IPS-NIHi7 (cell line): Measurements from ENCODE around the gene H2AZ2.
"Not testable (repeated sequence)": the region's sequence is repeated elsewhere in the genome, so short reads cannot be mapped to it uniquely, and the experiment has no call there.

ENCODE experiments used
- DNase-seq: peaks from one replicate; pipeline ENCODE4 v3.0.0; 2012; ENCODE audit warnings: mixed read lengths; ENCODE audit errors: extremely low spot score

H2AZ2 gene

DNA sequence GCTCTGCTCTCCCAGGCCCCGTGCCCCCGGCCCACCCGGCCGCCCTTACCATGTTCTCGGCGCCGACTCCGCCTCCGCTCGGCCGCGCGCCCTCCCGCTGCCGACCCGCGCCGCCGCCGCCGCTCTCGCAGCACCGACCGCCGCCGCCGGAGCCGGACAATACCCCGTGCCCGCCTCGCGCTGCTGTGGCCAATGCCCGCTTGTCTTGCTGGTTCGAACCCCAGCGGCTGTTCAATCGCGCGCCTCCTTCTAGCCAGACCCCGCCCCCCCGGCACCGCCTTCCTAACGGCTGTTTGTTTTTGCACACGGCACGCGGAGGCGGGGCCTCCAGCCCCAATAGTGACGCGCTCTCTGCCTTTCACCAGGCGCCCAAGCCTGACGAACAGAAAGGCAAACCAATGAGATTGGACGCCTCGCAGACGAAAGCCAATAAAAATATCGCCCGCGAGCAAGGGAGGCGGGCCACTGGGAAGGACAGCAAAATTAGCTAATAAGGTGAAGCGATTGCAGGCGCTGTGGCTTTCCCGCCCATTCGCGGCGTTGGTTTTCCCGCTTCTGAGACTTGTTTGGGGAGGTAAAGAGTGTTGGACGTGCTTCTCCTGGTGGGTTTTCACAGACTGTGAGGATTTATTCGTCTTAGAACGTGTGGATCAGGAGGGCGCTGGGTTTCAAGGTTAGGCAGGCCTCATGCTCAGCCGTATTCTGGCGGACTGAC is at the start of gene H2AZ2:
Gene H2AZ2 (minus strand): TSS at position 168 of the 715 bp plus-strand sequence. CDS start 116 bp downstream, at position 52.
- peak; percentile 97 for DNase-seq

DNA sequence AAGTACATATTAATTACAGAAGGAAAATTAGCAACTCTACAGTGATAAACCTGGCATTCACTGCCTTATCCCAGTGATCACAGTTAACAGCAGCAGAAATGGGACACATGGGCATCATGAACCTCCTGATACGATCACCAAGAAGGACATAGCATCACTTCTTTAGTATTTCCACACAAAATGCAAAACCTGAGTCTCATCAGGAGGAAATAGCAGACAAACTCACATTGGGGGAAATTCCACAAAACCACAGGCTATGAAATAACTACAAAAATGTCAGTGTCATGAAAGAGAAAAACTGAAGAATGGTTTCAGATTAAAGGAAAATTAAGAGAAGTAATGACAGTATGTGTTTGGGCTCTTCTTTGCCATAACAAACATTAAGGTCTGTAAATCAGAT is 49.4 kb upstream of the H2AZ2 start:
- DNase-seq = no peak

DNA sequence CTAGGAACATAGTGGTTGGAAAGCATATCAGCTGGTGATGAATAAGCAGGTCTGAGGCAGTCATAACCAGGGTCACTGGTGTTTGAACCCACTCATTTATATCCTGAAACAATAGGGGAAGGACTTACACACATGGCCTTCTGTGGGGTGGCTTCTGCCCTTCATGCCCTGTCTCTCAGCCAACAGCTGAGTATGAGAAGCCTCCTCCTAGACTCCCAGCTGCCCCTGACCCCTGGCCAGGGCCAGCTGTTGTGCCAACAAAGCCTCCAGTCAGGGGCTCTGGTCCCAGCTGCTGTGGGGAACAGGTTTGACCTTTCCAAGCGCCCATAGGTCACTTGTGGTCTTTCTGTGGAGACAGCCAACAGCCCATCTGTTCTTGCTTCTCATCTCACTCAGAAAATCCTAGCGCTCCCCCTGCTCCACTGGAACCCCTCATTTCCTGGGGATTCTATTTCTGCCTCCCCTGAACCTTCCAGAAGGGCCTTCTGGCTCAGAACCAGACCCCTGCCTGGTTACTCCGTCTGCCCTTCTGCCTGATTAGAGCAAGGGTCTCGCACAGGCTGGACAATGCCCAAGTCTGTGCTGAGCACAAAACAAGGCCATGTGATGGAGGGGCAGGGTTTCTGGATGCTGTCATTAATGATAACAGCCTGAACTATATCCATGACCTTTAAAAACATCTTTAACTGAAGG is 47.1 kb upstream of the H2AZ2 start:
- DNase-seq = no peak

DNA sequence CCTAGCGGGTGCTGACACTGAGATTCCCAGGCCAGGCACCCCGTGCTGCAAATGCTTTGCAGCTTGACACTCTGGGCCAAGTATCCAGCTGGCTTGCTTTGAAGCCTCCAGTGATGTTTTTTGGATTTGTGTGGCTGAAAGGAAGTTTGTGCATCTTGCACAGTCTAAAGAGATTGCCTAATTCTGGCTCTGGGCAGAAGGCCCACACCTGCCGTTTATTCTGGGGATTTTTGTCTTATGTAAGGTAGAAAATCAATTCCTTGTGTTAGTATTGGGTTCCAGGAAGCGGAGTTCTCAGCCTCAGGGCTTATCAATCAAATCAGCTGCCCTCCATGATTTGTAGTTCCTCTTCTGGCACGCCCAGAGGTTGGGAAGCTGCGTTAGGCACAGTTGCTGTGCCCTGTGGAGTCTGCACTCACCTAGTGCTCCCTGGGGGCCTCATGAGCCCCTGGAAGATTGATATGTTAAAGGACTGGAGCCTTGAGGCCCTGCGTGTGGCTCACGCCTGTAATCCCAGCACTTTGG is 45.9 kb upstream of the H2AZ2 start:
- DNase-seq = no peak

DNA sequence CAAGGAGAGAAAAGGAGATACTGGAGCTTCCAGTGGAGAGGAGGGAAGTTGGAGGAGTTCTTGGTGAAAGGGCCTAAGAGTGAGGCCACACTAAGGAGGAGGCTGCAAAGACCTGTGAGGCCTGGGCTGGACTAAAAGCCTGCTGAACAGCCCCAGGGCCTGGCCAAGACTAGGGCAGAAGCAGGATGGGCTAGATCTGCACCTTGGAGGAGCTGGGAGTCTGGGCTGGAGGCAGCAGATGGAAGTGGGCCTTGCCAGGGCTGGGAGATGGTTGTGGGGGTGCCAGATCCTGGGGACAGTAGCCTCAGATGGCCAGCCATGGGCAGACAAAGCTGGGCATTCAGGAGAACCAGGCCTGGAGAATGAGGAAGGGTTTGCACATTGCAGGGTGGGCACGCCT is 43.9 kb upstream of the H2AZ2 start:
- no peak for DNase-seq

DNA sequence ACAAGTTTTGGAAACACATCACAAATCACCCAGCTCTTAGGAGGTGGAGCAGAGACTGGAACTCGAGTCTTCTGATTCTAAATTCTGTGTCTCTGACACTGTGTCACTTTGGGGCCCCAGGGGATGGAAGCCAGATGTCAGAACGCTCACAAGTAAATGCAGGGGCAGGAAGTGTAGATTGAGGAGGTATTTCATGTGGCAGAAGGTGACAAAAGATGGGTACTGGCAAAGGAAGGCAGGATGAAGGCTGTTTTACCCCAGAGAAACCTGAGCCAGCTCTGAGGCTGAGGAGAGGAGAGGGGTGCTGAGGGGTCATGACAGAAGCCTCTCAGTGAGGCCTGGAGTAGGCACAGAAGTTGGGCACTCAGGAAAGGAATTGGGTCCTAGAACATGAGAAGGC is 43.5 kb upstream of the H2AZ2 start:
- DNase-seq = no peak

DNA sequence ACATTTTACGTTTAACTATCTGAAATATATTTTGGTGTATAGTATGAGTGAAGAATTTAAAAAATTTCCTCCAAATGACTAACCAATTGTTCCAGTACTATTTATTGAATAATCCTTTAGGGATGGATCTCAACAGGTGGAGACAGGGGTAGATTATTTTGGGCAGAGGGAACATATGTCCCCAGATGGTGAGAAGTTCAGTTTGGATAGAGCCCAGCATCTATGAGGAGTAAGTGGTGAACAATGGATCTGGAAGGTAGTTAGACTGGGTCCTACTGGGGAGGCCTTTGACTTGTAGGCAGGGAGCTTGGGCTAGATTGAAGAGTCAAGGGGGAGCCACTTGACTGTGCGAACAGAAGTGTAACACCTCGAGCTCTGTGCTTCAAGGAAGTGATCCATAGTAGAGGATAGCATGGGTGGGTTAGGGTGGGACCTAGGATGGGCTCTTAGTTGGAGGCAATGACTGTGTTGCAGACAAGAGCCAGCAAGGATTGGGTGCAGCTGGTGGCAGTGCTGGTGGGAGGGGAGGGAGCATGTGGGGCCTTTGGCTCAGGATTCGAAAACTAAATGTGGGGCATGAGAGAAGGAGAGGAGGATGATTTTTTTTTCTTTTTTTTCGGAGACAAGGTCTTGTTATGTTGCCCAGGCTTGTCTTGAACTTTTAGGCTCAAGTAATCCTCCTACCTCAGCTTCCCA is 41.3 kb upstream of the H2AZ2 start:
- no peak for DNase-seq

DNA sequence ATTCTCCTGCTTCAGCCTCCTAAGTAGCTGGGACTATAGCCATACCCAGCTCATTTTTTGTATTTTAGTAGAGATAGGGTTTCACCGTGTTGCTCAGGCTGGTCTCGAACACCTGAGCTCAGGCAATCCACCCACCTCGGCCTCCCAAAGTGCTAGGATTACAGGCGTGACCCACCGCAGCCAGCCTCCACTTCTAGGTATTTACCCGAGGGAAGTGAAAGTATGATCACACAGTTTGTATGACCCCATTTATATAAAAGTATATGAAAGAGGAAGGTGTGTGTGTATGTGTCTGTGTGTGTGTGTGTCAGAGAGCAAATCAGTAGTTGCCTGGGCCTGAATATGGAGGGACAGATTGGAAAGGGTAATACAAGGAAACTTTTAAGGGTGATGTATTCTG is 39.4 kb upstream of the H2AZ2 start:
- DNase-seq = no peak

DNA sequence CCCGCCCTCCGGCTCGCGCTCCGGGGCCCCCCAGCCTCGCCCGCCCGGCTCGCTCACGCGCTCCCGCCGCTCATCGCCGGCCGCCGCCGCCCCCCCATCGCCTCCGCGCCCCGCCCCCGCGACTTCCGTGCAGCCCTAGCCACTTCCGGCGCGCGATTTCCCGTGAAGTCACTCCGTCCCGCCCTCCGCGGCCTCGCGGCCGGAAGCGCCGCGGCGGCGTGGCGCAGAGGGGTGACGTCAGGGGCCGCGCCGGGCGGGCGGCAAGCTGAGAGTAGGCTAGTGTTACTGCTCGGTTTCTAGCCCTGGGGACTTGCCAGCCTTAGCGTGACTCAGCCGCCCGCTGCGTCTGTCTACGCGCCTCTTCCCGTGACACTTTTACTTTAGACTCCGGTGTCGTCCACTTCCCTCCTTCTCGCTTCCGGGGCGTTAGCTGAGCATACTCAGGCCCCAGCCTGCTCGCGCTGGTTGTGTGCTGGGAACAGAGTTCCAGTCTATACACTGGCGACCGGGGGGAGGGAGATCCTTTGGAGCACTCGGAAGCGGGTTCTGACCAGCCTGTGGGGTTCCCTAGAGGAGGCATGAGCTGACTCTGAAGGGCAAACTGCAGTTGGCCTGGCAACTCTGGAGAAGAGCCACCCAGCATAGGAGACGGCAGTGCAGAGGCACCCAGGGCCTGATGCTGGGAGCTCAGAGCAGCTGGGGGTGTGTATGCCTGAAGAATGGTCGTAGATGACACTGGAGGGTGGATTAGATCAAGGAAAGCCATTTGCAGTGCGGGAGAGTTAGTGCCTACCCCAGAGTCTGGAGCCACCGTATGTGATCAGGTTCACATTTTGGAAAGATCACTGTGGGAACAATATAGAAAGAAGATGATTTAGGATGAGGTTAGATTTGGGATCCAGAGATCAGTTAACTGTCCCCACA is 37.8 kb upstream of the H2AZ2 start, which contains the start of gene PURB:
Gene PURB (minus strand): TSS at position 137 of the 924 bp plus-strand sequence. CDS start 182 bp downstream, outside the sequence.
- peak; percentile 95 for DNase-seq

DNA sequence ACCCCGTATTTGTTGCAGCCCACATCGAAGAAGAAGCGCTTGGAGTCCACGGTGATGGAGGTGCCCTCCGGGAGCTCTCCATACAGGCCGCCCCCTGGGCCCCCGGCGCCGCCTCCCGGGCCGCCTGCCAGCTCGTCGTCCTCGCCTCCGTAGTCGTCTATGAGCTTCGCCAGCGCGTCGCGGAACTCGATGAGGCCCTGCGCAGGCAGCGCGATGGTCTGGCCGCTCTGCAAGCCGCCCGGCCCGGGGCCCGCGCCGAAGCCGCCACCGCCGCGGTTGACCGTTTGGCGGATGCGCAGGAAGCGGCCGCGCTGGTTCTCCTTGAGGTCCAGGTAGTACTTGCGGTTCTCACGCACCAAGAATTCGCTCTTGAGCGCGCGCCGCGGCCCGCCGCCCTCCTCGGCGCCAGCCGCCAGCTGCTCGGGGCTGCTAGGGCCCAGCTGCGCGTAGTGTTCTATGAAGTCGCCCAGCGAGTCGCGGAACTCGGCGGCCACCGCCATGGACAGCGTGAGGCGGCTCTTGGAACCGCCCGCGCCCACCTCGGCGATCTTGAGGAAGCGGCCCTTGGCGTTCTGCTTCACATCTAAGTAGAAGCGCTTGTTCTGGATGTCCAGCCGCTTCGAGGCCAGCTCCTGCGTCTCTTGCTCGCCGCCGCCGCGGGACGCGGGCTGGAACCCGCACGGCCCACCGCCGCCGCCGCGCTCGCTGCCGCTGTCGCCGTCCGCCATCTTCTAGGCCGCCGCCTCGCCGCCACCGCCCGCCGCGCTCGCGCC is 36.9 kb upstream of the H2AZ2 start:
- DNase-seq = peak; percentile 33

DNA sequence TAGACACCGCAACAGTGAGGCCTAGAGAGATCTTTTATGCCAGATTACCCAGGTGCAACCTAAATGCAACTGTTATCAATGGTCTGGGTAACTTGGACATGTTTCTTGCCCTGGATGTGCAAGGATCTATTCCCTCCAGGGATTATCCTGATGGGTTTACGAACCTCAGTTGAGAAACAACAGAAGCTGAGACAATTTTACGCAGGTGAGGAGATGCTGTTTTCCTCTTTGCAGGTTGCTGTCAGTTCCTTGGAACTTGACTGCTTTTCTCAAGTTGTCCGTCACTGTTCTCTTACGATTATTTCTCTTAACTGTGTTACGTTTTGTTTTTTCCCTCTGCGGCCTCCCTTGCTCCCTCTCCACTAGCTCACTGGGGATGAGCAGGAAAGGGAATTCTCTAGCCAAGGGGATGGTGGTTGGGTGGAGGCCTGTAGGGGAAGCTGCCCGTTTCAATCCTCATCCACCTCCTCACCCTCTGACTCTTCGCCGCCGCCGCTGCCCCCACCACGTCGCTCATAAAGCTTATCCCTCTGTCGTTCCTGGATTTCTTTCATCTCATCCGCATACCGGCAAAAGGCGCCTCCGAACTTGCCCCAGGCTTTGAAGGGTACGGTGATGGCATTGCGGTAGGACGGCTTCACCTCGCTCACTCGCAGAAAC is 36.2 kb upstream of the H2AZ2 start:
- no peak for DNase-seq

DNA sequence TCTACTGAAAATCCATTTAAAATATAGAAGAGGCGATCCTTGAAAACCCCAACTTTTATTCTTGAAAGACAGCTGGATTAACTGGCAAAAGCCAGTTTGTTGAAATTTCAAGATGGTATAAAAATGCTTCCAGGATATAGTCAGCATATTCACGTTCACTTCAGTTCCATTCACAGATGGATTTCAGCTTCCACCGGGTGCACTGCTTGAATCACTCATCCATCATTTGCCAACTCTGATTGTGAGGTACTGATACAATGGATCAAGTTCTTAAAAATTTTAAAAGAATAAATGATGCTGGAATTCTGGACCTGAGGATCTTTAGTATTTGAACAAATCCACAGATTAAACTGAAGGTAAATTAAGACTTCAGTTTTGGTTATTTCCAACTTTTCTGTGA is 35.0 kb upstream of the H2AZ2 start:
- no peak for DNase-seq

DNA sequence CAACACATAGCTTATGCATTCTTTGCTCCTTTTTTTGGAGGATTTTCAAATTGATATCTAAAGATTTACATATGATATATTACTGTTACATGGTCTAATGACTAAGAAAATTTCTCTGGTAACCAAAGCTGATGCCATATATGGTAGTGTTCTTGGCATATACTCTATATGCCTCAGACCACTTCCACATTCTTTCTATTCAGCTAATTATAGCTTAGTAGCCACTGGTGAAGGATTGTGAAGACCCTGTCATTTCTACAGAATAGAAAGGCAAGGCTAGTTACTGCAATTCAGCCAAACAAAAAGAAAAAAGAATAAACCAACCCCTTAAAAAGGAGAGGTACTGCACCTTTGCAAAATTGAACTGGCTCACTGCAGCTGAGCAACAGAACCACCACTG is 33.7 kb upstream of the H2AZ2 start:
- DNase-seq = no peak

DNA sequence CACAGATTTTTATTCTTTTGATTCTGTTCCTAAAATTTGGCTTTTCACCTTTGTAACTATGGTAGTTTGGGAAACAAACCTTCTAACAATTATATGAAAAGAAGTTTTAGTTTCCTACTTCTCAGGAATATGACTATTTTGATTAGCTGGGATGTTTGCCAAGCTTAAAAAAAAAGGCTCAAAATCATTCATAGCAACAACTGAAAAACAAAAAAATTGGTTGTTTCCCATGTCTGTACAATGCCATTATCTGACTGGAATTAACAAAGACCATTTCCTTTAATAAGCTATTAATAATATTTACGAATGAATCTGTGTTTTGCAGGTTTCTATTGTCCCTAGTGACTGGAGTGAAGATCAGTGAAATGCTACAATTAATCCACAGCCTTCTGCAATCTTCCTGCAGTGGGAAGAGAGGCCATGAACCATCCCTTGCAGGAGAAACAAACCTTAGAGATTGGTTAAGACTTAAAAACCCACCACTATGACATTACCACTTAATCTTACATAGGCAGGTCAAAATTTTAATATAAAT is 33.2 kb upstream of the H2AZ2 start:
- no peak for DNase-seq

DNA sequence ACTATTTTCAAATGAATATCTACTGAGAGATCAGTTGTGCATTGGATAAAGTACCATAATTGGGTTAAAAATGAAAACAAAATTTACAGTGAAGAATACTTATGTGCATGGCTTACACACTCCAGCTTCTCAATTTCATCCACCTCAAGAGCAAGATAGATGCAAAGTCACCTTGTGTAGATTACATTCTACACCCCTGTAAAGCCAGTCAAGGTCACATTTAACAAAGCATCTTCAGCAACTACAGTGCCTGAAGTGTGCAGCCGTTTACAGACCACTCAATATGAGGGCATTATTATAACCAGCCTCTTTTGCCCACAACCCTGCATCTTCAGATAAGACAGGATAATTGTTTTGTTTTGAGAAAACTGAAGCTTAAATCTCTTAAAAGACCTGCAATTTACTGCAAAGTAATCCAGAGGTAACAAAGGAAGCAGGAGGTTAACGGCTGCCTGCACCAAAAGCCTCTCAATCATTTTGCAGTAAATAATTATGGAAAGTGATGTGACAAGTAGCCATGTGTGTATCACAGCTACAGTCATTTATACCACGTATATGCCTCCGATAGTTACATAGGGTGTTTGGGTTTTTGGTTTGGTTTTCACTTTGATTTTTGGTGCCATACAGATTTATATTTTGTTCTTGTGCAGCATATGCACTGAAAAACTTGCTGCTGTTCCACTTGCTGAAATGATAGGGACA is 32.6 kb upstream of the H2AZ2 start:
- no peak for DNase-seq

DNA sequence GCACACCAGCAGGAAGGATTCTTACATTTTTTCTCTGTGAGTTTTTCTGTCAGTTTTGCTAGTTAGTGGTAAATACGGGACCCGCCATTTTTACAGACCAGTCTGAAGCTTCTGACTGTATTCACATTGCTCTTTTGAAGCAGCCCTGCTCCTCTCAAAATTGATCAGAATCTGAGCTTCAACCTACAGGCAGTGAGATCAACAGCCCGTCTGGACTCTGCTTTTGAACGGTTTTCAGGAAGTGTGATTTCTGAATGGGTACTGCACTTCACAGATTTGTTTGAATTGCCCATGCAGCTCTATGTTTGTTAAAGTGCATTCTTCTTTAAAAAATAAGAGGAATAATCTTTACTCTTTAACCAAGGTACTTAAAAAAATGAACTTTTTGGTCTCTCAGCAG is 28.5 kb upstream of the H2AZ2 start:
- no peak for DNase-seq

DNA sequence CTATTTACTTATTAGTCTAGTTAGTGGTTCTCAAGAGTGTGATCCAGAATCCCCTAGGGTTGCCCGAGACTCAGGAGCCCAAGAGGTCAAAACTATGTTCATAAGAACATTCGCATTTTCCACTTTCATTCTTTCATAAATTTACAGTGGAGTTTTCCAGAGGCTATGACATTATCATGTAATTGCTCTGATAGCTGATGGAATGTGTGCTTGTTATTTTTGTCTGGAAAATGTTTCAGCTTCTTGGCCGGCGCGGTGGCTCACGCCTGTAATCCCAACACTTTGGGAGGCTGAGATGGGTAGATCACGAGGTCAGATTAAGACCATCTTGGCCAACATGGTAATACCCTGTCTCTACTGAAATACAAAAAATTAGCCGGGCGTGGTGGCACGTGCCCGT is 27.4 kb upstream of the H2AZ2 start:
- no peak for DNase-seq

DNA sequence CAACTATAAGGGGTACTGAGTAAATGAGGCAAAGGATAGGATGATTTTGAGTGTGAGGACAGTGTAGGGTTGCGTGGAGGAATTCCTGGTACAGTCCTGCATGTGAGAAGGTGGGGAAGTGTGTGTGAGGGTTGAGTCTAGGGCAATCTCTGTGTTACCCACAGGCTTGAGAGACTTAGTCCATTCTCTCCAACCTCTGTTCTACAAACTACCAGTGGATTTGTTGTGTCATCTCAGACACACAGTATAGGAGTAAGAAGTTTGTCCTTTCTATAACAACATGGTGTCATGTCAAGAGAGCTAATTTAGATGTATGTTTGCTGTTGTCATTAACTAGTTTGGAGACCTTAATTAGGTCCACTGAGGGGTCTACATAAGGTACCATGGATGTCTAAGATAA is 24.9 kb upstream of the H2AZ2 start:
- DNase-seq = no peak

DNA sequence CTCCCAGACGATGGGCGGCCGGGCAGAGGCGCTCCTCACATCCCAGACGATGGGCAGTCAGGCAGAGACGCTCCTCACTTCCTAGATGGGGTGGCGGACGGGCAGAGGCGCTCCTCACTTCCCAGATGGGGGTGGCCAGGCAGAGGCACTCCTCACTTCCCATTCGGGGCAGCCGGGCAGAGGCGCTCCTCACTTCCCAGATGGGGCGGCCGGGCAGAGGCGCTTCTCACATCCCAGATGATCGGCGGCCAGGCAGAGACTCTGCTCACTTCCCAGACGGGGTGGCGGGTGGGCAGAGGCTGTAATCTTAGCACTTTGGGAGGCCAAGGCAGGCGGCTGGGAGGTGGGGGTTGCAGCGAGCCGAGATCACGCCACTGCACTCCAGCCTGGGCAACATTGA is 24.0 kb upstream of the H2AZ2 start:
- DNase-seq = not testable (repeated sequence)
